ENCODE data around the gene BRCC3.

Gene BRCC3

GRCh38 chrX:155070975-155071693, at the start of gene BRCC3, which contains the start of the genes CMC4 and MTCP1:
Gene BRCC3, plus strand, starts transcription at chrX:155071508. Its CDS starts 20 bp downstream, at chrX:155071528.
Gene CMC4, minus strand, starts transcription at chrX:155071136. Its CDS starts 7,113 bp downstream, at chrX:155064023.
Gene MTCP1, minus strand, starts transcription at chrX:155071136. Its CDS starts 5,126 bp downstream, at chrX:155066010.
- peak; percentile 39 to 57 (median 49) for DNase-seq (ENCODE audit: low read depth in 3 of 3, low spot score in 1 of 3)

DNA sequence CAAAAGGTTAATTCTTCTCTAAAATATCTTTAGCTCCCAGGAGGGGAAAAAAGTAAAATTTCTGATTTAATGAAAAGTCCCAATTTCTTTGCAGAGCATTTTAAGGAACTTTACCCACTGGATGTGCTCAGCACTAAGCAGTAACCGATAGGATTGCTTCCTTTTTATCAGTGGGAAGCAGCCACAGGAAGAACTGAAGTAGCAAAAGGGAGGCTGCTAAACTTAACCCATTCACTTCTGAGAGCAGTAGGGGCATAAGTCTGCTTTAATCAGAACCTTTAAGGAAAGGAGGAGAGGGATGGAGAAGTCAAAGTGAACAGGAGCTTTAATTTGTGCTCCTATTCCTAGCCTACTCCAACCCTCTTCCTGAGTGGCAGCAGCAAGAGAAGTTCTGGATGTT, 48.7 kb upstream of the BRCC3 start, which contains the start of gene F8:
Gene F8 (minus strand): TSS at position 139 of the 400 bp plus-strand sequence. CDS start 171 bp downstream, outside the sequence.
- DNase-seq (ENCODE audit: low read depth in 3 of 3, low spot score in 1 of 3), result no peak

DNA sequence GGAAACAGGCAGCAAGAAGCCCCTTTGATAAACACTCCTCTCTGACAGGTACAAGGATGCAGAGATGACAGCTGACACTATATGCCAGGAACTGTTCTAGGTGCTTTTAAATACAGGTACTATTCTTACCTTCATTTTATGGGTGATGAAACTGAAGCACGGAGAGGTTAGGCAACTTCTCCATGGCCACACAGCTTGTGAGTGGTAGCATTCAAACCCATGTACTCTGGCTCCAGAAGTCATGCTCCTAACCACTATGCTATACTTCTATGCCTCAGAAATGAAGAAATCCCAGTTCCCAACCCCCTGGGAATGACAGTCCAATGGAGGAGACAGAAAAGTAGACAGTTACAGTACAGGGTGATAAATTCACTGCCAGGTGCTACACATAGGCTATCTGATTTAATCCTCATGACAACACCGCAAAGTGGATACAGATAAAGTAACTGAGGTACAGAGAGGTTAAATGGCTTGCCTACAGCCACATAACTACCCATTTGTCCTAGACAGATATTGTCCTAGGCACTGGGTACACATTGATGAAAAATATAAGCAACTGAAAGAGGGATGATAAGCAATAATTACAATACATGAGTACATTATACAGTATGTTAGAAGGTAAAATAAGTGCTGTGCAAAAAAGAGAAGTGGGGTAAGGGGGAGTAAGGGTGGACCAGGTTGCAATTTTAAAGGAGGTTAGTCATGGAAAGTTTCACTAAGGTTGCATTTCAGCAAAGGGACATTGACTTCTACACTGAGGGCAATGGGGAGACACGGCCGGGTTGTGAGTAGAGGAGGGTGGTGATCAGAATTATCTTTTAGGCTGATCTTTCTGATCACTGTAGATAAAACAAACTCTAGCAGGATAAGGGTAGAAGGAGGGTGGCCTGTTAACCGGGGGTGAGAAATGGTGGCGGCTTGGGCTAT, 47.1 kb upstream of the BRCC3 start:
- no peak for DNase-seq (ENCODE audit: low read depth in 3 of 3, low spot score in 1 of 3)

DNA sequence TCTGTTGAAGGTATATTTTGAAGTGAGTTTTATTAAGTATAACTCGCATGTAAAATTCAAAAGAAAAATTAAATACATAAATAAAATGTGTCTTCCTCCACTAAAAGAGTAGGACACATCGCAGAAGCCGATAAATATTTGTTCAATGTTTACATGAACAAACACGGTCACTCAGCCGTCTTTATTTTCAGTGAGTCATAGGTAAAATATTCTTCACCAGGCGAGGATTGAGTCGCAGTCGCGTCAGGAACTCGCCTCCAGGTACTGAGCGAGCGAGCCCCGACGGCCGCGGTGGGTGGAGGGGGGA, 44.9 kb upstream of the BRCC3 start:
- no peak for DNase-seq (ENCODE audit: low read depth in 3 of 3, low spot score in 1 of 3)

- peak; percentile 76 to 88 (median 87) for DNase-seq (ENCODE audit: low read depth in 3 of 3, low spot score in 1 of 3)
These were observed 44.4 kb upstream of the BRCC3 start, which contains the start of gene FUNDC2 for GRCh38 chrX:155026727-155027508. Gene FUNDC2, plus strand, starts transcription at chrX:155026844. Its CDS starts 95 bp downstream, at chrX:155026939.

DNA sequence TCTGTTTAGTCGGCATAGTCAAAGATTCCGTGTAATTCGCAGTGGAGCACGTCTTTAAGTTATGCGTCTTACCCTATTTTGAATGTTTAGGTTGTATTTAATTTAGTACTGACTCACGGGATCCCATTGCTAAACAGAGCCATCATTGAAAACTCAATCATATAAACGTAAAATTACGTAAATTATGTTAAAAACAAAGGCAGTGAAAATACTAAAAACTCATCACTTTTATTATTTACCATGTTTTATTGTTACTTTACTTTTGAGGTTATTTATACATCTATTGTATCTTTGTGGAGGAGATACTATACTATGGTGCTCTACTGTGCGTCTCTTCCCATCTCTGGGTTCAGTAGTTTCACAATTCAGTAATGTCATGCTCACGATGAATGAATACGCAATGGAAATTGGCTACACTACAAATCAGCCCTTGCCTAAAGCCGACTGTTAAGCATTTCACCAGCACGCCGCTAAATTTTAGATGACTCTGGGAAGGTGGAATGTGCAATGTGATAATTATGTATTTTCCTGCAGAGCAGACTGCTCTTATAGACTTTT, 43.7 kb upstream of the BRCC3 start:
- no peak for DNase-seq (ENCODE audit: low read depth in 3 of 3, low spot score in 1 of 3)

GRCh38 chrX:155028129-155028528, 43.2 kb upstream of the BRCC3 start:
- no peak for DNase-seq (ENCODE audit: low read depth in 3 of 3, low spot score in 1 of 3)

DNA sequence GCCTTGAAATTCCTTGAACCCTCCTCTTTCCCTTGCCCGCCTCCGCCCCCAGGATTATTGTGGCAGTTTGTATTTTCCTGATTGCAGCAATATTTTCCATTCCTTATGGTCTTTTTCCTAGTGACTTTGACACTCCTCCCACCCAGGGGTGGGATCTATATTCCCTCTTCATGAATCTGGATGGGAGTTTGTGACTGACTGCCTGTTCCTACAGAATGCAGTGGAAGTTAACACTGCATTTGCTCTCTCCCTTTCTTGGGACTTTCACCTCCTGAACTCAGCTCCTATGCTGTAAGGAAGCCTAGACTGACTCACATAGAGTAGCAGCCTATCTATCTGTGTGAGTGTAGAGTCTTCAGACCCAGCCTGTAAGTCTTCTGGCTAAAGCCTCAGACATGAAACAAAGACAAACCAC, 42.4 kb upstream of the BRCC3 start:
- no peak for DNase-seq (ENCODE audit: low read depth in 3 of 3, low spot score in 1 of 3)

DNA sequence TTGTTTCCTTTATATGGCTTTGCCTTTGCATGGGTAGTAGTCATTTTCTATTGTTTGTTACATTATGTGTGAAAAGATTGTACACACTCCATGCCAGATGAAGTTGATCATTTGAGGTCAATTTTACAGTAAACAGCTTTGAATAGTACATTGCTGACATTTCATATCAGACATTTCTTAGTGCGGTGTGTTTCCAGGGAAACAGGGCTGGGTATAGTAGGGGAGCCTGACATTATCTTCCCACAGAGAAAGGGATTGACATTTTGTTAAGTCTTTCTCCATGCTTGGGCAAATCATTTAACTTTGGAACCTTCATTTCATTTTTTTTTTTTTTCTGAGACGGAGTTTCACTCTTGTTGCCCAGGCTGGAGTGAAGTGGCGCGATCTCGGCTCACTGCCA, 39.7 kb upstream of the BRCC3 start:
- DNase-seq (ENCODE audit: low read depth in 3 of 3, low spot score in 1 of 3), result no peak

DNA sequence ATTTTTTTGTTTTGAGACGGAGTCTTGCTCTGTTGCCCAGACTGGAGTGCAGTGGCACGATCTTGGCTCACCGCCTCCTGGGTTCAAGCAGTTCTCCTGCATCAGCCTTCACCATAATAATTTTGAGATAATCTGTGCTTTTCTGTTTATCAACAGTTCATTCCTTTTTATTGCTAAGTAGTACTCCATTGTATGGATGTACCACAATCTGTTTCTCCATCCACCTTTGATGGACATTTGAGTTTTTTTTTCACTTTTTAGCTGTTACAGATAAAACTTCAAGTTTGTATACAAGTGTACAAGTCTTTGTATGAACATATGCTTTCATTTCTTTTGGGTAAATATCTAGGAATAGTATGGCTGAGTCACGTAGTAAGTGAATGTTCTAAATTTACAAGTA, 35.6 kb upstream of the BRCC3 start:
- no peak for DNase-seq (ENCODE audit: low read depth in 3 of 3, low spot score in 1 of 3)

GRCh38 chrX:155046129-155046810, 25.0 kb upstream of the BRCC3 start:
- no peak for DNase-seq (ENCODE audit: low read depth in 3 of 3, low spot score in 1 of 3)

- no peak for DNase-seq (ENCODE audit: low read depth in 3 of 3, low spot score in 1 of 3)
These were observed 24.3 kb upstream of the BRCC3 start for GRCh38 chrX:155046811-155047528.

GRCh38 chrX:155048977-155049619, 22.2 kb upstream of the BRCC3 start:
- no peak for DNase-seq (ENCODE audit: low read depth in 3 of 3, low spot score in 1 of 3)

DNA sequence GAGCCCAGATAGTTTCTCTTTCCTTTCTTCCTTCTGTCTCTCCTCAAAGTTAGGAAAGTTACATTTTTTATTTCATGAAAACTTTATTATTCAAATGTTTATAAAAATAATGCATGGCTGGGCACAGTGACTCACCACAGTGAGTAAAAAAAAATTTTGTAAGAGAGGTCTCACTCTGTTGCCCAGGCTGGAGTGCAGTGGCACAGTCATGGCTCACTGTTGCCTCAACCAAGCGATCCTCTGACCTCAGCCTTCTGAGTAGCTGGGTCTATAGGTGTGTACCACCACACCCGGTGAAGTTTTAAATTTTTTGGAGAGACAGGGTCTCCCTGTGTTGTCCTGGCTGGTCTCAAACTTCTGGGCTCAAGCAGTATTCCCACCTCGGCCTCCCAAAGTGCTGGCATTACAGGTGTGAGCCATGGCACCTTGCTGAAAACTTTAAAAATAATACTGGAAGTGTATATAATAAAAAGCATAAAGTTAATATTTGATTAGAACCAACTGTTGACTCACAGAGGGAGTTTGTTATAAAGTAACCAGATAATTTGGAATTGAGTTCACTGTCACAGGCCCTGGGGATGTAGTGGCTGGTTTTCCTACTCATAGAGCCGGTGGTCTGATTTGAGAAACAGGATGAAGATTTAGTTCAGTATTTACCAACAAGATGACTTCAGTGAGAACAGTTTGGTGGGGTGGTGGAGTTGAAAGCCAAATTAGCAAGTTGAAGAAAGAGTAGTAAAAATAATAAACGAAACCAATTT, 18.4 kb upstream of the BRCC3 start:
- DNase-seq (ENCODE audit: low read depth in 3 of 3, low spot score in 1 of 3), result no peak

DNA sequence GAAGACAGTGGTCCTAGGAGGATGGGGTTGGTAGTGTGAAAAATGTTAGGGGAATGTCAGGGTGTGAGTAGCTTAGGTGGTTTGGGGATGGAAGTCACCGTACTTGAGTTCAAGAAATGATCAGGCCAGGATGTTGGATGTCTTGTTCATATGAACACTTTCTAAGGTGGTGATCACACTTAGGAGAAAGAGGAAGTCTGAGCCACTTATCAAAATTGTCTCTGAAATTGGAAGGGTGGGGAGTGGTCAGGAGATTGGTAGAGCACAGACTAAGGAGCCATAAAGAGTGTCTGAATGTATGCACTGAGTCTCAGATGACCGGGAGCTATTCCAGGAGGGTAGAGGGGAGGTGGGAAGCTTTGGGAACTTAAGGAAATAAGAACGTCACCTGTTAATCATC, 17.7 kb upstream of the BRCC3 start:
- no peak for DNase-seq (ENCODE audit: low read depth in 3 of 3, low spot score in 1 of 3)

- DNase-seq (ENCODE audit: low read depth in 3 of 3, low spot score in 1 of 3), result no peak
These were observed 17.1 kb upstream of the BRCC3 start for GRCh38 chrX:155054255-155054654.

GRCh38 chrX:155055494-155055893, 15.8 kb upstream of the BRCC3 start:
- DNase-seq (ENCODE audit: low read depth in 3 of 3, low spot score in 1 of 3), result no peak

DNA sequence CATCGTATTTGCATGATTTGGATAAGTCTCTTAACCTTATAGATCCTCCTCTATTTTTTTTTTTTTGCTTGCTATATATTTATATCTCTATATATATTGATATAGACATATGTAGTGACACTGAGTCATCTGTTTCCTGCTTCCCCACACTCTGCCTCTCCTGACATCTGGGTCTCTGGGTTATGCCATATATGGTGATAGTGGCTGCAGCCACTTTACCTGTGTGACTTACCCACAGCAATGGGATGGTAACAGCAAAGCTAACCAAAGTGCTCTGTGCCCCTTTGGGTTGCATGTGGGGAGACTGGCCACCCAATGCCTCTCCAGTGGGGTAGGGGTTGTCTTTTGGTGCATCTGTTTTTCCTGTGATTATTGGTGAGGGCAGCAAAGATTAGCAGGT, 14.8 kb upstream of the BRCC3 start:
- no peak for DNase-seq (ENCODE audit: low read depth in 3 of 3, low spot score in 1 of 3)

All from stimulated activated CD4-positive, alpha-beta T cell treated with anti-CD3 and anti-CD28 coated beads, TNF-alpha, amount 100 ng/mL, for 1 hour (primary cell).